ENCODE results near the gene JPT2.

Gene JPT2

GRCh38 chr16:1667916-1668315 lies 10.2 kb upstream of the JPT2 start:
- H3K4me3 ChIP-seq (ENCODE audit: low read depth, low read length) = no peak overlapping the region
- TF ChIP-seq CTCF (IDR thresholded peaks at IDR 0.05; ENCODE audit: low read depth, low read length) = no peak

GRCh38 chr16:1668612-1669319 lies 9.3 kb upstream of the JPT2 start:
- no peak for TF ChIP-seq CTCF (IDR thresholded peaks at IDR 0.05; ENCODE audit: low read depth, low read length)
- H3K4me3 ChIP-seq (ENCODE audit: low read depth, low read length) = no peak overlapping the region

GRCh38 chr16:1669698-1670097 lies 8.4 kb upstream of the JPT2 start:
- H3K4me3 ChIP-seq (ENCODE audit: low read depth, low read length) = no peak overlapping the region
- no peak for TF ChIP-seq CTCF (IDR thresholded peaks at IDR 0.05; ENCODE audit: low read depth, low read length)

GRCh38 chr16:1670371-1670770 lies 7.7 kb upstream of the JPT2 start:
- no peak overlapping the region for H3K4me3 ChIP-seq (ENCODE audit: low read depth, low read length)
- no peak for TF ChIP-seq CTCF (IDR thresholded peaks at IDR 0.05; ENCODE audit: low read depth, low read length)

- no peak for TF ChIP-seq CTCF (IDR thresholded peaks at IDR 0.05; ENCODE audit: low read depth, low read length)
- H3K4me3 ChIP-seq (ENCODE audit: low read depth, low read length) = no peak overlapping the region
Measured at GRCh38 chr16:1670866-1671265, 7.2 kb upstream of the JPT2 start.

GRCh38 chr16:1673424-1674151 lies 4.5 kb upstream of the JPT2 start:
- no peak overlapping the region for H3K4me3 ChIP-seq (ENCODE audit: low read depth, low read length)
- TF ChIP-seq CTCF (IDR thresholded peaks at IDR 0.05; ENCODE audit: low read depth, low read length) = no peak

GRCh38 chr16:1674306-1674705 lies 3.8 kb upstream of the JPT2 start:
- TF ChIP-seq CTCF (IDR thresholded peaks at IDR 0.05; ENCODE audit: low read depth, low read length) = no peak
- H3K4me3 ChIP-seq (ENCODE audit: low read depth, low read length) = no peak overlapping the region

All from WI38 (cell line).